AG04449 (cell line): ENCODE measurements around the gene ORC6.

Experiments
- CTCF ChIA-PET: fragments of 350-600 bp; formaldehyde crosslinking; extraction: SDS; loops from one replicate; lab custom pipeline; 2021; ENCODE audit warnings: antibody characterized with exemption; lab: Yijun Ruan, JAX
- POLR2A ChIA-PET: fragments of 400-600, 350-600 bp; formaldehyde crosslinking; extraction: SDS; loops from one replicate; lab custom pipeline; 2020; ENCODE audit warnings: antibody characterized with exemption, inconsistent platforms; lab: Yijun Ruan, JAX
- DNase-seq: peaks from one replicate; pipeline ENCODE4 v3.0.0-alpha.2; 2010; ENCODE audit warnings: low read depth, low spot score
- H3K4me3 ChIP-seq: 2 replicates; pipeline ENCODE4 v1.5.1; 2011; ENCODE audit warnings: low read depth, mild to moderate bottlenecking, control low read depth, low read length
- TF ChIP-seq, protein P1 (sequence below): IDR thresholded peaks from one replicate; pipeline ENCODE4 v1.5.1; 2011; ENCODE audit warnings: mild to moderate bottlenecking, moderate library complexity, low read length, control low read depth, inconsistent platforms; ENCODE audit not compliant: insufficient read depth; ENCODE audit errors: missing control alignments

ORC6 gene

DNA sequence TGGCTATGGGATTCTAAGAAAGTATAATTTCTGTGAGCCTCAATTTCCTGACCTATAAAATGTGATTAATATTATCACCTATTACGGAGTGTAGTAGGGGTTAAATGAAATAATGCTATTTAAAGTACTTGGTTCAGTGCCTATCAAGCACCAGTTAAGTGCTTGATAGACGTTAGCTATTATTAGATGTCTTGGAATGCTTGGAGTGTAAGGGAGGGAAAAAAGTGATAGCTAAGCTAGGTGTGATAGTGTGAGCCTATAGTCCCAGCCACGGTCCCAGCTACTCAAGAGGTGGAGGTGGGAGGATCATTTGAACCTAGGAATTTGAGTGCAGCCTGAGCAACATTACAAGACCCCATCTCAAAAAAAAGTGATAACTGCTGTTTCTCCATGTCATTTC lies 7.5 kb downstream of the ORC6 start:
- no peak overlapping the region for H3K4me3 ChIP-seq
- CTCF ChIA-PET, result interaction anchor here (0.6 to 1.2 kb wide), 3 partner anchors 8 to 105 kb away, joined by 3 to 4 read pairs (median 3); no protein-coding TSS in a partner anchor
- POLR2A ChIA-PET, result no interaction called here
- TF ChIP-seq, protein P1, sequence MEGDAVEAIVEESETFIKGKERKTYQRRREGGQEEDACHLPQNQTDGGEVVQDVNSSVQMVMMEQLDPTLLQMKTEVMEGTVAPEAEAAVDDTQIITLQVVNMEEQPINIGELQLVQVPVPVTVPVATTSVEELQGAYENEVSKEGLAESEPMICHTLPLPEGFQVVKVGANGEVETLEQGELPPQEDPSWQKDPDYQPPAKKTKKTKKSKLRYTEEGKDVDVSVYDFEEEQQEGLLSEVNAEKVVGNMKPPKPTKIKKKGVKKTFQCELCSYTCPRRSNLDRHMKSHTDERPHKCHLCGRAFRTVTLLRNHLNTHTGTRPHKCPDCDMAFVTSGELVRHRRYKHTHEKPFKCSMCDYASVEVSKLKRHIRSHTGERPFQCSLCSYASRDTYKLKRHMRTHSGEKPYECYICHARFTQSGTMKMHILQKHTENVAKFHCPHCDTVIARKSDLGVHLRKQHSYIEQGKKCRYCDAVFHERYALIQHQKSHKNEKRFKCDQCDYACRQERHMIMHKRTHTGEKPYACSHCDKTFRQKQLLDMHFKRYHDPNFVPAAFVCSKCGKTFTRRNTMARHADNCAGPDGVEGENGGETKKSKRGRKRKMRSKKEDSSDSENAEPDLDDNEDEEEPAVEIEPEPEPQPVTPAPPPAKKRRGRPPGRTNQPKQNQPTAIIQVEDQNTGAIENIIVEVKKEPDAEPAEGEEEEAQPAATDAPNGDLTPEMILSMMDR, result no peak
- no peak for DNase-seq

DNA sequence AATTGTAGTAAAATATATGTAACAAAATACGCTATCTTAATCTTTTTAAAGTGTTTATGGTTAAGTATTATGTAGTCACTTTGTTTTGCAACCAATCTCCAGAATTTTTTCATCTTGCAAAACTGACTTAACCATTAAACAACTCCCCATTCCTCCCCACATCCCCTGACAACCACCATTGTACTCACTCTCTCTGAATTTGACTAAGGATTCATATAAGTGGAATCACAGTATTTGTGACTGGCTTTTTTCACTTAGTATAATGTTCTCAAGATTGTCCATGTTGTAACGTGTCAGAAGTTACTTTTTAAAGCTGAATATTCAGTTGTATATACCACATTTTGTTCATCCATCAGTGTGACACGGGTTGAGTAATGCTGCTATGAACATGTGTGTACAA lies 10.6 kb downstream of the ORC6 start:
- TF ChIP-seq, protein P1, result no peak
- DNase-seq, result no peak
- no peak overlapping the region for H3K4me3 ChIP-seq
- CTCF ChIA-PET, result interaction anchor here (0.8 to 1.1 kb wide), 4 partner anchors 9 to 102 kb away, joined by 3 to 4 read pairs (median 3); no protein-coding TSS in a partner anchor
- POLR2A ChIA-PET, result no interaction called here

DNA sequence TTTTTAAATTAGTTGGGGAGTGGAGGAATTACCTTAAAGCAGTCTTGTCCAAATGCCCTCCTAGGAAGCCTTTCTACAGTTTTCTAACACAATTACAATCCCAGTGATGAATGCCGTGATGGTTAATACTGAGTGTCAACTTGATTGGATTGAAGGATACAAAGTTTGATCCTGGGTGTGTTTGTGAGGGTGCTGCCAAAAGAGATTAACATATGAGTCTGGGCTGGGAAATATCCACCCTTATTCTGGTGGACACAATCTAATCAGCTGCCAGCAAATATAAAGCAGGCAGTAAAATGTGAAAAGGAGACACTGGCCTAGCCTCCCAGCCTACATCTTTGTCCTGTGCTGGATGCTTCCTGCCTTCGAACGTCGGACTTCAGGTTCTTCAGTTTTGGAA lies 12.2 kb downstream of the ORC6 start:
- H3K4me3 ChIP-seq, result no peak overlapping the region
- CTCF ChIA-PET, result interaction anchor here (1.1 to 1.5 kb wide), 2 partner anchors 10 to 12 kb away, joined by 3 read pairs; partner anchors contain the start of gene ORC6
- POLR2A ChIA-PET, result no interaction called here
- TF ChIP-seq, protein P1, result no peak
- DNase-seq, result no peak

DNA sequence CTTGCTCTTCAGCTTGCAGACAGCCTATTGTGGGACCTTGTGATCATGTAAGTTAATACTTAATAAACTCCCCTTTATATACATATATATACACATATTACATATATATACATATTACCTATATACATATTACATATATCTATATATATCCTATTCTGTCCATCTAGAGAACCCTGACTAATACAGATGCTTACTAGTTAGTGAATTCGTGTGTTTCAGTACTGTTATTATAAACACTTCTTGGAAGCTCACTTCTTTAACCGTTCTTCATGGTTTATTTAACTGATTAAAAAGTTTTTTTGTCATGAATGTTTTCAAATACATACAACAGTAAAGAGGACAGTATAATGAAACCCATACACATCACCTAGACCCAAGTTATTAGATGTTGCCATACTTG lies 12.6 kb downstream of the ORC6 start:
- ChIA-PET POLR2A (no interaction called here), CTCF (interaction anchor here (1.5 kb wide), 1 partner anchor 12 kb away, joined by 3 read pairs; the partner anchor contains the start of gene ORC6)

DNA sequence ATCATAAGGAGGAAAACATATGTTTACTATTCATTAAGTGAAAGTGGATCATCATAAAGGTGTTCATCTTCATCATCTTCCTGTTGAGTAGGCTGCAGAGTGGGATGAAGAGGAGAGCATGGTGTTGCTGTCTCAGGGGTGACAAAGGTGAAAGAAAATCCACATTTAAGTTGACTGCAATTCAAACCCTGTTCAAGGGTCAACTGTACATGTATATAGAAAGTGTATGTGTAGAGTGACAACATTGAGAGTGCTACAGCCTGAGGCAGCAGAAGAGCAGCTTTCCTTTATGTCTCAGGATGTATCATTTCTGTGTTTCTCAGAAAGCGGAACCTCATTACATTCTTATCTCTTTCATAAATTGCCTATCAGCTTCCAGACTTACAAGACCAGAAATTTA lies 17.2 kb downstream of the ORC6 start:
- ChIA-PET CTCF (interaction anchor here (0.7 to 2.2 kb wide), 4 partner anchors 13 to 153 kb away, joined by 3 to 4 read pairs (median 4); no protein-coding TSS in a partner anchor), POLR2A (no interaction called here)
- TF ChIP-seq, protein P1, result no peak
- no peak overlapping the region for H3K4me3 ChIP-seq
- DNase-seq, result no peak

More for the DNA sequence above, 12.6 kb downstream of the ORC6 start:
- no peak overlapping the region for H3K4me3 ChIP-seq
- DNase-seq, result no peak
- TF ChIP-seq, protein P1, result no peak

DNA sequence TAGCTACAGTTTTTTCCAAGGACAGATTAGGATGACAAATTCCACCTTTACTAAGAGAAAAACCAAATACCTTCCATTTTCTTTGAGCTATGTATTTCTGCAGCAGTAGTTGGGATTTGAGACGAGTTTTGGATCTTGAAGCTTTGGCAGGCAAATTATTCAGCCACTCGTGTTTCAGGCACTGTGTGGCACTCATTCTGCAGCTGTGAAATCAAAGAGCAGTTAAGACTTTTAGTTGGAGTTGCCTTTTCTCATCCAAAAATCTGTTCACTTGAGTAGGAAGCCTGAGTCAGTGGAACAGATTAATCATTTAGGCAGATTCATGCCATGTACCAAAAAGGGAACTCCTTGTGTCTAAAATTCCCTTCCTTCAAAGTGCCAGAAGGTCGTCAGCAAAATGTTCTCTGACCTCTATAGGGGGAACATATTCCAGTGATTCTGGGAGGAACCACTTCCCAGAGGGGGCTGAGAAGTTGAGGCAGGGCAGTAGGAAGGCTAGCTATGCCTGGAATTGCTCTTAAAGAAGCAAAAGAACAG lies 20.1 kb downstream of the ORC6 start:
- TF ChIP-seq, protein P1, result no peak
- ChIA-PET CTCF (interaction anchor here (0.9 to 1.0 kb wide), 2 partner anchors 10 to 12 kb away, joined by 3 to 4 read pairs; no protein-coding TSS in a partner anchor), POLR2A (interaction anchor here (0.6 kb wide), 1 partner anchor 10 kb away, joined by 4 read pairs; no protein-coding TSS in a partner anchor)
- DNase-seq, result no peak
- H3K4me3 ChIP-seq, result no peak overlapping the region
